Measurements from ENCODE around the gene BHLHA9.

GRCh38 chr17:1289695-1290094, 19.5 kb downstream of the BHLHA9 start:
- TF ChIP-seq, protein P1, sequence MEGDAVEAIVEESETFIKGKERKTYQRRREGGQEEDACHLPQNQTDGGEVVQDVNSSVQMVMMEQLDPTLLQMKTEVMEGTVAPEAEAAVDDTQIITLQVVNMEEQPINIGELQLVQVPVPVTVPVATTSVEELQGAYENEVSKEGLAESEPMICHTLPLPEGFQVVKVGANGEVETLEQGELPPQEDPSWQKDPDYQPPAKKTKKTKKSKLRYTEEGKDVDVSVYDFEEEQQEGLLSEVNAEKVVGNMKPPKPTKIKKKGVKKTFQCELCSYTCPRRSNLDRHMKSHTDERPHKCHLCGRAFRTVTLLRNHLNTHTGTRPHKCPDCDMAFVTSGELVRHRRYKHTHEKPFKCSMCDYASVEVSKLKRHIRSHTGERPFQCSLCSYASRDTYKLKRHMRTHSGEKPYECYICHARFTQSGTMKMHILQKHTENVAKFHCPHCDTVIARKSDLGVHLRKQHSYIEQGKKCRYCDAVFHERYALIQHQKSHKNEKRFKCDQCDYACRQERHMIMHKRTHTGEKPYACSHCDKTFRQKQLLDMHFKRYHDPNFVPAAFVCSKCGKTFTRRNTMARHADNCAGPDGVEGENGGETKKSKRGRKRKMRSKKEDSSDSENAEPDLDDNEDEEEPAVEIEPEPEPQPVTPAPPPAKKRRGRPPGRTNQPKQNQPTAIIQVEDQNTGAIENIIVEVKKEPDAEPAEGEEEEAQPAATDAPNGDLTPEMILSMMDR (IDR thresholded peaks at IDR 0.05): no peak
- no peak for TF ChIP-seq EP300 (IDR thresholded peaks at IDR 0.05)
